A673 (cell line): ENCODE data around the gene AUNIP. TPM values are rescaled to one million over a fixed set of nuclear protein-coding genes. Genes with fewer than 3 reads are reported as not detected.

Source experiments
- BruUV-seq: library from RNA; stranded (reverse); fragments of 400-500 nt; replicated peaks from 2 replicates; lab custom pipeline; 2021; lab: Mats Ljungman, UMichigan
- CTCF ChIA-PET: fragments of 300-600 bp; sonication (Branson Sonifier 250); formaldehyde crosslinking; loops from one replicate; lab custom pipeline; 2022; ENCODE audit warnings: antibody characterized with exemption; lab: Charles Lee
- POLR2A ChIA-PET: fragments of 300-600 bp; sonication (Branson Sonifier 250); formaldehyde crosslinking; loops from one replicate; lab custom pipeline; 2022; ENCODE audit warnings: antibody characterized with exemption; ENCODE audit not compliant: low non-redundant PET; lab: Charles Lee
- DNase-seq: peaks from one replicate; pipeline ENCODE4 v3.0.0-alpha.2; 2015; ENCODE audit warnings: low spot score
- H3K27ac ChIP-seq: fragments of 200-600 bp; sonication (generic); 2 replicates; pipeline ENCODE4 v1.5.1; 2016; ENCODE audit warnings: mixed run types, low read depth, mild to moderate bottlenecking, mixed read lengths, antibody characterized with exemption, low read length; ENCODE audit not compliant: poor library complexity, severe bottlenecking
- H3K27me3 ChIP-seq: fragments of 200-600 bp; sonication (generic); replicated peaks from 2 replicates; pipeline ENCODE4 v1.6.1; 2017; ENCODE audit warnings: mixed run types, low read depth, mild to moderate bottlenecking, mixed read lengths, antibody characterized with exemption, low read length; ENCODE audit not compliant: insufficient read depth, poor library complexity
- H3K36me3 ChIP-seq: fragments of 200-600 bp; sonication (generic); 2 replicates; pipeline ENCODE4 v1.6.1; 2016; ENCODE audit warnings: mixed run types, mild to moderate bottlenecking, mixed read lengths, antibody characterized with exemption, low read length; ENCODE audit not compliant: insufficient read depth, poor library complexity, severe bottlenecking
- H3K4me1 ChIP-seq: fragments of 200-600 bp; sonication (generic); 2 replicates; pipeline ENCODE4 v1.6.1; 2017; ENCODE audit warnings: mixed run types, mild to moderate bottlenecking, mixed read lengths, antibody characterized with exemption, low read length; ENCODE audit not compliant: insufficient read depth, poor library complexity, severe bottlenecking
- H3K4me3 ChIP-seq: fragments of 200-600 bp; sonication (generic); 2 replicates; pipeline ENCODE4 v1.5.1; 2016; ENCODE audit warnings: low read depth, mixed run types, mild to moderate bottlenecking, mixed read lengths, low read length; ENCODE audit not compliant: poor library complexity, severe bottlenecking
- H3K9me3 ChIP-seq: fragments of 200-600 bp; sonication (generic); 2 replicates; pipeline ENCODE4 v1.6.1; 2016; ENCODE audit warnings: mixed run types, low read depth, mild to moderate bottlenecking, mixed read lengths, antibody characterized with exemption, low read length; ENCODE audit not compliant: poor library complexity, severe bottlenecking
- CTCF ChIP-seq: fragments of 300-800, 200-600 bp; sonication (generic); conservative IDR thresholded peaks from 2 replicates; pipeline ENCODE4 v1.5.1; 2017; ENCODE audit warnings: low read depth, mild to moderate bottlenecking, antibody characterized with exemption, low read length, moderate library complexity, mixed read lengths
- EZH2 ChIP-seq: fragments of 200-600 bp; sonication (generic); IDR thresholded peaks from 2 replicates; pipeline ENCODE4 v1.6.1; 2017; ENCODE audit warnings: borderline replicate concordance, low read depth, mild to moderate bottlenecking, mixed read lengths, antibody characterized with exemption, low read length; ENCODE audit not compliant: poor library complexity, severe bottlenecking
- intact Hi-C: fragments of 100-400 bp; cut with micrococcal nuclease; formaldehyde crosslinking; loops from one replicate; pipeline ENCODE4 v1.10.0; 2022; ENCODE audit not compliant: unreplicated experiment
- total RNA-seq: library from RNA; stranded (reverse); gene quantifications from 2 replicates; pipeline ENCODE4 v1.2.3, GENCODE V29; 2021

AUNIP gene
- total RNA-seq, 1 experiment from 2014 or later, result 18.9 TPM

DNA sequence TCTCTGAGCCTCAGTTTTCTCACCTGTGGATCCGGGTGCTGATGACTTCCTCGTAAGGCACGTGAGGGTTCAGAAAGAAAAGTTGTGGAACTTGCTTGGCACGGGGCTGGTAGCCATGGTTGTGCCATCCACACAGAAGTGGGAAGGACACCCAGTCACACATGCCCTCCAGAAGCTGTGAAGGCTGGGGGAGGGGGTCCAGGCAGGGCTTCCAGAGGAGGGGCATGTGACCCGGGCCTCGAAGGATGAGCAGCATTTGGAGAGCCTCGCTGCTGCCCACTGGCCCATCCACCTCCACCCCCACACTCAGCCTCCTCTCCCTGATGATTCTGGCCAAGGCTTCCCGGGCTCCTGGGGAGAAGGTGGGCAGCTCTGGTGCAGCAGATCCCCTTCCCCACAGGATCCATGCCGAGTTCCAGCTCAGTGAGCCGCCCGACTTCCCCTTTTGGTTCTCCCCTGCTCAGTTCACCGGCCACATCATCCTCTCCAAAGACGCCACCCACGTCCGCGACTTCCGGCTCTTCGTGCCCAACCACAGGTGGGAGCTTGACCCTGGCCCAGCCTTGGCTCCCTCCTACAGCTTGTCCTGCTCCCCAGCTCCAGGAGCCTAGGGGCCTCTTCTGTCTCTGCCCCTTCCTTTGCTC lies 49.9 kb downstream of the AUNIP start:
- no peak for DNase-seq
- intact Hi-C loops, result no loop called here
- H3K4me1 ChIP-seq, result no peaks in the 10 kb centered on the region
- CTCF ChIA-PET, result no interaction called here
- POLR2A ChIA-PET, result interaction anchor here (0.5 kb wide), 1 partner anchor 31 kb away, joined by 3 read pairs; no protein-coding TSS in a partner anchor
- H3K4me3 ChIP-seq, result no peak overlapping the region
- BruUV-seq, result no TSS peak
- no peaks in the 10 kb centered on the region for H3K27me3 ChIP-seq
- H3K9me3 ChIP-seq, result no peaks in the 10 kb centered on the region
- H3K27ac ChIP-seq, result no peak overlapping the region
- H3K36me3 ChIP-seq, result peaks cover 3% of the 10 kb centered on the region
- TF ChIP-seq CTCF (no peak), EZH2 (no peak)

- H3K27me3 ChIP-seq, result no peaks in the 10 kb centered on the region
- ChIA-PET POLR2A (interaction anchor here (0.5 kb wide), 1 partner anchor 31 kb away, joined by 3 read pairs; no protein-coding TSS in a partner anchor), CTCF (interaction anchor here (0.6 kb wide), 1 partner anchor 117 kb away, joined by 3 read pairs; no protein-coding TSS in a partner anchor)
- H3K9me3 ChIP-seq, result no peaks in the 10 kb centered on the region
- H3K4me1 ChIP-seq, result no peaks in the 10 kb centered on the region
- no peak overlapping the region for H3K4me3 ChIP-seq
- TF ChIP-seq CTCF (no peak), EZH2 (no peak)
- intact Hi-C loops, result no loop called here
- no peak overlapping the region for H3K27ac ChIP-seq
- no TSS peak for BruUV-seq
- peaks cover 3% of the 10 kb centered on the region for H3K36me3 ChIP-seq
- no peak for DNase-seq
Measured at GRCh38 chr1:25808481-25809244, 50.6 kb downstream of the AUNIP start.

DNA sequence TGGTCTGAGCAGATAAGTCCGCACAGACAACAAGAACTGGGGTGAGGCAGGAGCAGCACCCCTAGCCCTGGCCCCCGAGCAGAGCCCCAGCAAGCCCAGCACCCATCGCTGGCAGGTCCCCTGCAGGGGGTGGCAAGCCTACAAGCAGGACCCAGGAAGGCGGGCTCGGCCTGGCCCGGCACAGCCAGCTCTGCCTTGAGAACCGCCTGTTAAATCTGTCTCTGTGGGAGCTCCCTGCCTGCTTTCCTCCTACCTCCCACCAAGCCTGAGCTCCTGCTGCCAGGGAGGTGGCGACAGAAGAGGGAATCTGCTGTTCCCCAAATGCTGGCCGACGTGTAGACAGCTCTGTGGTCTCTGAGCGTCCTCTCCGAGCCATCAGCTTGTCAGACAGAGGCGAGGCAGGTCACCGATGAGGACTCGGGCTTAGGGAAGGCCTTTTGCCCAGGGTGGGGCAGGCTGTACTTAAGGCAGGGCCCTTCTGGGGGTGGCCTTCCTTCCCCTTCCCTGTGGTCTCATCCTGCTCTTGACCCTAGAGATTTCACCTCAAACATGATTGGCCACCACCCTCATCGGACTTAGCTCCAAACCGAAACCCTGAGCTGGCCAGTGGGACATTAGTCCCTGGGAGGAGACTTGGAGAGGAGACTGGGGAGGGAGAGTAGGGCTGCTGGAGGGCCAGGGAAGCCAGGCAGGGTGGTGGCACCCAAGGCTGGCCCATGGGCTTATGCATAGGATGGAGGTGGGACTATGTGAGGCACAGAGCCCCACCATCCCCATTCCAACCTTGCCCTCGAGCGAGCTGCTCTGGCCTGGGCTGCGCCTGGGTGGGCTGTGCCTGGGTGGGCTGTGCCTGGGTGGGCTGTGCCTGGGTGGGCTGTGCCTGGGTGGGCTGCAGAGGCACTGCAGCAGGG lies 51.5 kb downstream of the AUNIP start:
- POLR2A ChIA-PET, result no interaction called here
- Histone ChIP-seq H3K27ac (no peak overlapping the region), H3K4me3 (no peak overlapping the region), H3K4me1 (no peaks in the 10 kb centered on the region), H3K27me3 (no peaks in the 10 kb centered on the region), H3K36me3 (peaks cover 3% of the 10 kb centered on the region), H3K9me3 (no peaks in the 10 kb centered on the region)
- no peak for DNase-seq
- BruUV-seq, result no TSS peak
- CTCF ChIA-PET, result interaction anchor here (0.6 kb wide), 1 partner anchor 117 kb away, joined by 3 read pairs; no protein-coding TSS in a partner anchor
- intact Hi-C loops, result no loop called here
- no peak for TF ChIP-seq EZH2
- no peak for TF ChIP-seq CTCF
